ENCODE results near the gene HHIP.

Gene HHIP, protein sequence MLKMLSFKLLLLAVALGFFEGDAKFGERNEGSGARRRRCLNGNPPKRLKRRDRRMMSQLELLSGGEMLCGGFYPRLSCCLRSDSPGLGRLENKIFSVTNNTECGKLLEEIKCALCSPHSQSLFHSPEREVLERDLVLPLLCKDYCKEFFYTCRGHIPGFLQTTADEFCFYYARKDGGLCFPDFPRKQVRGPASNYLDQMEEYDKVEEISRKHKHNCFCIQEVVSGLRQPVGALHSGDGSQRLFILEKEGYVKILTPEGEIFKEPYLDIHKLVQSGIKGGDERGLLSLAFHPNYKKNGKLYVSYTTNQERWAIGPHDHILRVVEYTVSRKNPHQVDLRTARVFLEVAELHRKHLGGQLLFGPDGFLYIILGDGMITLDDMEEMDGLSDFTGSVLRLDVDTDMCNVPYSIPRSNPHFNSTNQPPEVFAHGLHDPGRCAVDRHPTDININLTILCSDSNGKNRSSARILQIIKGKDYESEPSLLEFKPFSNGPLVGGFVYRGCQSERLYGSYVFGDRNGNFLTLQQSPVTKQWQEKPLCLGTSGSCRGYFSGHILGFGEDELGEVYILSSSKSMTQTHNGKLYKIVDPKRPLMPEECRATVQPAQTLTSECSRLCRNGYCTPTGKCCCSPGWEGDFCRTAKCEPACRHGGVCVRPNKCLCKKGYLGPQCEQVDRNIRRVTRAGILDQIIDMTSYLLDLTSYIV

GRCh38 chr4:144645631-144646522 lies at the start of gene HHIP:
TSS of gene HHIP (plus strand) at chr4:144646156. CDS start at chr4:144646676, 520 bp downstream.
- DNase-seq: peak; percentile 56

- no peak for DNase-seq
Observed at GRCh38 chr4:144597171-144597570, 48.8 kb upstream of the HHIP start.

- DNase-seq: no peak
Observed at GRCh38 chr4:144599621-144600020, 46.3 kb upstream of the HHIP start.

GRCh38 chr4:144611850-144612249 lies 34.1 kb upstream of the HHIP start:
- DNase-seq: no peak

DNA sequence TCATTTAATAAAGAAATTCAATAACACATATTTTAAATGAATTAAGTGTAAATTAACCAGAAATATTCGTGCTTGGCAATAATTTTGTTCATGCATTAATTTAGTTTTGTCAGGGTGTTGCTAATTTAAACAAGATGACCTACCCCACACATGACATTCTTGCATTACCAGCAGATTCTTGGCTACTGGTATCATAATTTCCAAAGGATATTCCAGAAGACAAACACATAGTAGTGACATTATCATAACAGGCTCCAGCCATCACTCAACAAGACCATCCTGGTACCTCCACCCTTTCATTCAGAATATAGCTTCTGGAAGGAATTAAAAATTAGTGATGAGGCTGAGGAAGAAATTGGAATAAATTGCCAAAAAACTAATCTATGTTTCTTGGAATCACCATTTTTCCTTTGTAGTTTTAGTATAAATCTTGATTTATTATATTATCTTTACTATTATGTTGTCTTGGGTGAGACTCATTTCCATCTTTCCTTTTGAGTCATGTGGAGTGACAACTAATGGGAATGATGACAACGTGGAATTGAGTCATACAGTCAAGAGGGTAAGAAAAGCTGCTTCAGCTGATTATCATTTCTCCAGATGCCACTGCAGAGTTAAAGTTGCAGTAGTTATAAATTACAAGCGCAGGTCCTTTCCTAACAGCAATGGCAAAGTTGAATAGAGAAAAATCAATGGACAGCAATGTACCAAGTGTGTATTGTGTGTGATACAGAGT lies 30.9 kb upstream of the HHIP start:
- DNase-seq: no peak

- DNase-seq: no peak
Observed at GRCh38 chr4:144621681-144622080, 24.3 kb upstream of the HHIP start.

DNA sequence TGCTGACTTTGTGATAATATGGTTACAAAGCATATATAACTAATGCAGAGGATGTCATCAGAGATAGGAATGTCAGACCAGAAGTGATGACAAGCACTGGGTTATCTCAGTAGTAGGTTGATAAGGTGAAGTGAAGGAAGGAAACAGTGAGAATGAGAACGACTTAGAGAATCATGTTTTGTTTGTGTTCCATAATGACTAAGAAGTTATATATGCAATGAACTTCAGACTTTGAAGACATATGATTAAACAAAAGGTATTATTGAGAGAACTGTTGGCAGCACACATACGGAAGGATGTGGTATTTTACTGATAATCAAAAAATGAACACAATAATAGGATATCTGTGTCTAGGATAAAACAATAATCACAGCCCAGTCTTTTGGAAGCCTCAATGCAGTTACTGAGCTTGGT lies 18.3 kb upstream of the HHIP start:
- DNase-seq: no peak

DNA sequence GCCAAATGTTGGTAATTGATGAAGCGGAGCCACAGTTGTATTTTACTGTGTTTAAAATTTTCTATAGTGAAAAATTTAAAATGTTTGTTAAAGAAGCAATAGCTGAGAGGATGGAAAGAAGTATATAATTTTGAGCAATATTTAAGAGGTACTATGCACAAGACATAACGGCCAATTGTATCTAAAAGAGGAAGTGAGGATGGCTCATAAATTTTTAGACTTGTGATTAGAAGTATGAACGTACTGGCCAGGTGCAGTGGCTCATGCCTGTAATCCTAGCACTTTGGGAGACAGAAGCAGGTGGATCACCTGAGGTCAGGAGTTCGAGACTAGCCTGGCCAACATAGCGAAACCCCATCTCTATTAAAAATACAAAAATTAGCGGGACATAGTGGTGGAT lies 12.7 kb upstream of the HHIP start:
- DNase-seq: no peak

- no peak for DNase-seq
Observed at GRCh38 chr4:144634978-144635747, 10.8 kb upstream of the HHIP start.

GRCh38 chr4:144644368-144645101 lies 1.4 kb upstream of the HHIP start:
- no peak for DNase-seq

DNA sequence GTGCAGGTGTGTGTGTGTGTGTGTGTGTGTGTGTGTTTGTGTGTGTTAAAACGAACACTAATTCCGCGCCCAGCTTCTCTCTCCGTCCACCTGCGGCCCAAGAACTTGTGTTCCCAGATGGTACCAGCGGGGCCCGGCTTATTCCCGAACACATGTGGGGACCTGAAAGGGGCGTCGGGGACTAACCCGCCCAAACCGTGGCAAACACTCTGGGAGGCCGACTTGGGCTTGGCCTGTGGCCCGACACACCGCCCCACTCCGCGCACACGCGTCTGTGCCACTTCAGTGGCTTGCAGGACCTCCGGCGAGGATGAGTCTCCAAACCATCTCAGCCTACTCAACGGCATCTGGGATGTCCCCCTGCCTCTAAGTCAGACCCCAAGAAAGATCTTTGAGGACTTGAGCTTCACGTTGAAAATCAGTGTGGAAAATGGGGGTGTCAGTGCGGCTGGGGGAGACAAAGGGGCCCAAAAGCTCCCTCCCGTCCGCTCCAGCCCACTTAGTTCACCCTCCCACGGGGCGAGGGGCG lies 790 bp upstream of the HHIP start:
- no peak for DNase-seq

DNA sequence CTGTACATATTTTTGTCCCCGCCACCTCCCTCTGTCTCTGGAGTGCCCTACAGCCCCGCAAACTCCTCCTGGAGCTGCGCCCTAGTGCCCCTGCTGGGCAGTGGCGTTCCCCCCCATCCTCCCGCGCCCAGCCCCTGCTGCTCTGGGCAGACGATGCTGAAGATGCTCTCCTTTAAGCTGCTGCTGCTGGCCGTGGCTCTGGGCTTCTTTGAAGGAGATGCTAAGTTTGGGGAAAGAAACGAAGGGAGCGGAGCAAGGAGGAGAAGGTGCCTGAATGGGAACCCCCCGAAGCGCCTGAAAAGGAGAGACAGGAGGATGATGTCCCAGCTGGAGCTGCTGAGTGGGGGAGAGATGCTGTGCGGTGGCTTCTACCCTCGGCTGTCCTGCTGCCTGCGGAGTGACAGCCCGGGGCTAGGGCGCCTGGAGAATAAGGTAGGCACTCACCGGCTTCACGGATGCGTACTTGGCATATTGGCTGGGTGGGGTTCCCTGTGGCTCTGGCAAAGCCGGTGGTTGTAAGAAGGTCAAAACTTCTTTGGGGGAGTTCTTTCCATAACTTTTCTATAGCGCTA lies 653 bp downstream of the HHIP start:
- peak; percentile 53 for DNase-seq

DNA sequence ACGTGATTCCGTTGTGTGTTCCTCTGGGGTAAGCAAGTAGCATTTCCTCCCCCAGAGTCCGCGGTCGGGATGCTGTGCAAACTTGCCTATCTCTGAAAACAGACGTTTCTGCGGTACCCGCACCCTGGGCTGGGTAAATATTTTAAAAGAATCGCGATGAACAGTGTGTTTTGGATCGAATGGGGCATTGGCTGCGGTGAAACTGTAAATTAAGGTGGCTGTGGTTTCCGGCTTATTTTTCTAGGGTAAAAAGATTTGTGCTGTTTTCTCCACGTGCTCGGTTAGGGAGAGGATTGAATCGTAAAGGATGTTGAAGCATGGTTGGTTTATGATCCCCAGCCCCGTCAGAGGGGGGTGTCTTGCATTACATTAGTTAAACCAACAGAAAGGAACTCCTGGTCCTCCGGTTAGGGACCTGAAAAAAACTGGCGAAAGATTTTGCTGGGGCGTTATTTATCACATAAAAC lies 1.2 kb downstream of the HHIP start:
- DNase-seq: peak; percentile 53

DNA sequence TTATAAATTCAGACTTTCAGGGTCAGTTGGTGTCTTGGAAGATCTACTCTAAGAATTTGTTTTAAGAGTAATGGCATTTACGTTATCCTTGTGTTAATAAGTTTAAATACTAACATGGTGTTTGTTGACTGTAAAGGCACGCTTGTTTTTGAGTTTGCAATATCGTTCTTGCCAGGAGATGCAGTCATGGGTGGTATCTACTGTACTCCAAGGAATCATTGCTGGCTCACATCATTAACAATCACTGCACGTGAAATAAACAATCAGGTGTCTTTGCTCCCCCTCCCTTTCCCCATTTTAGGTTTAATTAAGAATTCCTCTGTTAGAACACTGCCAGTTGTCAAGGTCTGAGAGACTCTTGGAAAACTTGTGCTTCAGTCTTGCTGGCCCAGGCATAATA lies 1.6 kb downstream of the HHIP start:
- no peak for DNase-seq

GRCh38 chr4:144648042-144648441 lies 2.1 kb downstream of the HHIP start:
- no peak for DNase-seq

DNA sequence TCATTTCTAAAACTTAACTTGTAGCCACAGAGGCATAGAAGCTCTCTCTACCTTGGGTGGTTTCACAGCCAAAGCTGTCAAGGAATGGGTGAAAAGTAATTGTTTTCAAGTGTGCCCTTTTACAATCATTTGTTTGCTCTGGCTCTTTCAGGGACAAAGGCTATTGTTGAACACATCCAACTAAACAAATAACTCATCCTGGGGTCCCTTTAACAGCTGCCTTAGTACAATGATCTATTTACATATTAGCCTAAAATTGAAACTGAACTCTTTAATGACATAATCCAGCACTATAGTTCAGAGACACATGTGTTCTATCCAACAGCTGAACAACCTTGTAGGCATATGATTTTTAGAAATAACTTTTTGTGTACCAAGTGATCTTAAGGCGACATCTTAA lies 3.7 kb downstream of the HHIP start:
- DNase-seq: no peak

DNA sequence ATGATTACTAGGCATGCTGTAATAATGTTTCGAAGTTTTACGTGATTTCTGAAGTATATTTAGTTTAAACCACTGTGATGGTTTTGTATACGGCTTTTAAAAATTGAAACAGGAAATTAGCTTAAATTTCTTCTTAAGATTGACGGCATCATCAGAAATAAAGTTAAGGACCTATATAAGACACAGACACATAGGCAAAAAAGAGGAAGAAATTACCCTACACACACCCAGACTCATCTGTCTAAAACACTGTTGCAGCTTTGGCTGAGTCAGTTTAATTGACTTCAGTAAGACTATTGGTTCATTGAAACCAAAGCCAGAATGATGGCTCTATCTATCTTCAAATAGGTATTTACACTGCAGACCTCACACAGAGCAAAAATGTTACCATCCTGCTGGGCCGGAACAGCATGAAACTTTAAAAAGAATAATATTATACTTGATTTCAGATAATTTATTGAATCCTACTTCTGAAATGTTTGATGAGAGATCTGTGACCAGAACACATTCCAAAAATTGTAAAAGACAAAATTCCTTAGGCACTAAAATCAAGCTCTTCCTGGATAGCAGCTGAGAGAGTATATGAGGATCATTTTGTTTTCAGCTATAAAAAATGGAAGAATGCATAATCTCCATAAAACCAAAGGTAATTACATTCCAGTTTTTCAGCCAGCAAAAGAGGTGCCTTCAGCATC lies 4.5 kb downstream of the HHIP start:
- DNase-seq: no peak

GRCh38 chr4:144653781-144654545 lies 8.0 kb downstream of the HHIP start:
- DNase-seq: no peak

GRCh38 chr4:144655491-144655890 lies 9.5 kb downstream of the HHIP start:
- DNase-seq: no peak
